ENCODE data around the gene HMGA1. TPM values are rescaled to one million over a fixed set of nuclear protein-coding genes. Genes with fewer than 3 reads are reported as not detected.

HMGA1 gene
- total and polyA plus RNA-seq, 2 of the 13 experiments (the other 11 are each of a cell fraction or from before 2014, with no cell fraction given), result 117 to 145 TPM

GRCh38 chr6:34223956-34224940 is 12.4 kb upstream of the HMGA1 start (continued):
- TF ChIP-seq, protein P1, sequence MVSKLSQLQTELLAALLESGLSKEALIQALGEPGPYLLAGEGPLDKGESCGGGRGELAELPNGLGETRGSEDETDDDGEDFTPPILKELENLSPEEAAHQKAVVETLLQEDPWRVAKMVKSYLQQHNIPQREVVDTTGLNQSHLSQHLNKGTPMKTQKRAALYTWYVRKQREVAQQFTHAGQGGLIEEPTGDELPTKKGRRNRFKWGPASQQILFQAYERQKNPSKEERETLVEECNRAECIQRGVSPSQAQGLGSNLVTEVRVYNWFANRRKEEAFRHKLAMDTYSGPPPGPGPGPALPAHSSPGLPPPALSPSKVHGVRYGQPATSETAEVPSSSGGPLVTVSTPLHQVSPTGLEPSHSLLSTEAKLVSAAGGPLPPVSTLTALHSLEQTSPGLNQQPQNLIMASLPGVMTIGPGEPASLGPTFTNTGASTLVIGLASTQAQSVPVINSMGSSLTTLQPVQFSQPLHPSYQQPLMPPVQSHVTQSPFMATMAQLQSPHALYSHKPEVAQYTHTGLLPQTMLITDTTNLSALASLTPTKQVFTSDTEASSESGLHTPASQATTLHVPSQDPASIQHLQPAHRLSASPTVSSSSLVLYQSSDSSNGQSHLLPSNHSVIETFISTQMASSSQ (IDR thresholded peaks at IDR 0.05; ENCODE audit: low read depth), result no peak
- TF ChIP-seq, protein P1 (CRISPR knock-in tag; IDR thresholded peaks at IDR 0.05; ENCODE audit: borderline replicate concordance), result no peak
- 0 out of 2 replicates have a peak, but pooled peaks have one; percentile 17 for TF ChIP-seq JUND (CRISPR knock-in tag; IDR thresholded peaks at IDR 0.05)
- TF ChIP-seq GABPA (IDR thresholded peaks at IDR 0.05; ENCODE audit: low read depth, low read length), result no peak
- no peak for TF ChIP-seq GABPA (CRISPR knock-in tag; IDR thresholded peaks at IDR 0.05; ENCODE audit: low read depth)
- no peak; the same call in 1 of the 2 replicates for TF ChIP-seq ZC3H13 (CRISPR knock-in tag; IDR thresholded peaks at IDR 0.05)
- TF ChIP-seq ZNF468 (CRISPR knock-in tag; IDR thresholded peaks at IDR 0.05), result no peak
- TF ChIP-seq ZNF234 (CRISPR knock-in tag; conservative IDR thresholded peaks at IDR 0.05), result no peak
- no peak for TF ChIP-seq ZSCAN20 (CRISPR knock-in tag; IDR thresholded peaks at IDR 0.05; ENCODE audit: borderline replicate concordance)
- no peak for TF ChIP-seq GLI4 (CRISPR knock-in tag; IDR thresholded peaks at IDR 0.05; ENCODE audit: borderline replicate concordance)
- no peak for TF ChIP-seq EED (CRISPR knock-in tag; IDR thresholded peaks at IDR 0.05)
- TF ChIP-seq ZFP82 (CRISPR knock-in tag; IDR thresholded peaks at IDR 0.05; ENCODE audit: borderline replicate concordance), result no peak
- no peak for TF ChIP-seq ZFP1 (CRISPR knock-in tag; IDR thresholded peaks at IDR 0.05)
- TF ChIP-seq HMGA1 (CRISPR knock-in tag; conservative IDR thresholded peaks at IDR 0.05), result no peak
- TF ChIP-seq MIER2 (CRISPR knock-in tag; IDR thresholded peaks at IDR 0.05), result no peak
- TF ChIP-seq ESRRA (CRISPR knock-in tag; IDR thresholded peaks at IDR 0.05; ENCODE audit: low read depth), result peak; percentile 61; the same call in 1 of the 2 replicates
- TF ChIP-seq, protein P2, sequence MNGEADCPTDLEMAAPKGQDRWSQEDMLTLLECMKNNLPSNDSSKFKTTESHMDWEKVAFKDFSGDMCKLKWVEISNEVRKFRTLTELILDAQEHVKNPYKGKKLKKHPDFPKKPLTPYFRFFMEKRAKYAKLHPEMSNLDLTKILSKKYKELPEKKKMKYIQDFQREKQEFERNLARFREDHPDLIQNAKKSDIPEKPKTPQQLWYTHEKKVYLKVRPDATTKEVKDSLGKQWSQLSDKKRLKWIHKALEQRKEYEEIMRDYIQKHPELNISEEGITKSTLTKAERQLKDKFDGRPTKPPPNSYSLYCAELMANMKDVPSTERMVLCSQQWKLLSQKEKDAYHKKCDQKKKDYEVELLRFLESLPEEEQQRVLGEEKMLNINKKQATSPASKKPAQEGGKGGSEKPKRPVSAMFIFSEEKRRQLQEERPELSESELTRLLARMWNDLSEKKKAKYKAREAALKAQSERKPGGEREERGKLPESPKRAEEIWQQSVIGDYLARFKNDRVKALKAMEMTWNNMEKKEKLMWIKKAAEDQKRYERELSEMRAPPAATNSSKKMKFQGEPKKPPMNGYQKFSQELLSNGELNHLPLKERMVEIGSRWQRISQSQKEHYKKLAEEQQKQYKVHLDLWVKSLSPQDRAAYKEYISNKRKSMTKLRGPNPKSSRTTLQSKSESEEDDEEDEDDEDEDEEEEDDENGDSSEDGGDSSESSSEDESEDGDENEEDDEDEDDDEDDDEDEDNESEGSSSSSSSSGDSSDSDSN (CRISPR knock-in tag; IDR thresholded peaks at IDR 0.05), result peak; percentile 59
- no peak; the same call in 1 of the 2 replicates for TF ChIP-seq ZNF772 (CRISPR knock-in tag; IDR thresholded peaks at IDR 0.05)
- TF ChIP-seq FOXP4 (CRISPR knock-in tag; IDR thresholded peaks at IDR 0.05), result no peak

Measured in HepG2 (cell line).